IMR-90 (cell line): ENCODE results near the gene PIP5K1A. TPM values are rescaled to one million over a fixed set of nuclear protein-coding genes. Genes with fewer than 3 reads are reported as not detected.

Experiments
- ATAC-seq: fragments of 200-7000 bp; cut with Tn5 transposase; 2 replicates; pipeline ENCODE4 v1.9.1; 2020; ENCODE audit warnings: low read depth, mild to moderate bottlenecking, moderate library complexity
- BruUV-seq: library from RNA; stranded (reverse); fragments of 400-500 nt; replicated peaks from 2 replicates; lab custom pipeline; 2021; lab: Mats Ljungman, UMichigan
- CTCF ChIA-PET: fragments of 300-600 bp; formaldehyde crosslinking; extraction: SDS; loops from one replicate; lab custom pipeline; 2021; ENCODE audit warnings: antibody characterized with exemption; lab: Yijun Ruan, JAX
- POLR2A ChIA-PET: fragments of 300-600 bp; sonication (Branson Sonifier 250); formaldehyde crosslinking; loops from one replicate; lab custom pipeline; 2022; ENCODE audit warnings: antibody characterized with exemption; ENCODE audit not compliant: unreplicated experiment; lab: Charles Lee
- DNase-seq: peaks from one replicate; pipeline ENCODE4 v3.0.0; 2013
- H2AFZ ChIP-seq: replicated peaks from 2 replicates; pipeline ENCODE3; 2013; ENCODE audit warnings: low read length, mild to moderate bottlenecking; ENCODE audit not compliant: poor library complexity
- H2AK5ac ChIP-seq: 2 replicates; pipeline ENCODE4 v1.6.1; 2013; ENCODE audit warnings: low read depth, low read length, inconsistent platforms
- H2AK9ac ChIP-seq: replicated peaks from 2 replicates; pipeline ENCODE3; 2013; ENCODE audit warnings: mild to moderate bottlenecking, low read depth, low read length, moderate library complexity; ENCODE audit not compliant: poor library complexity
- H2BK120ac ChIP-seq: 2 replicates; pipeline ENCODE4 v1.6.1; 2013; ENCODE audit warnings: low read depth, low read length, inconsistent platforms
- H2BK15ac ChIP-seq: 3 replicates; pipeline ENCODE4 v1.6.1; 2013; ENCODE audit warnings: low read depth, low read length, inconsistent platforms
- H2BK20ac ChIP-seq: 2 replicates; pipeline ENCODE4 v1.6.1; 2013; ENCODE audit warnings: low read depth, mild to moderate bottlenecking, inconsistent platforms, low read length, moderate library complexity
- H2BK5ac ChIP-seq: 2 replicates; pipeline ENCODE4 v1.6.1; 2013; ENCODE audit warnings: mild to moderate bottlenecking, low read depth, low read length, inconsistent platforms; ENCODE audit not compliant: poor library complexity, severe bottlenecking
- H3K14ac ChIP-seq: replicated peaks from 2 replicates; pipeline ENCODE4 v1.6.1; 2013; ENCODE audit warnings: low read depth, low read length, inconsistent platforms
- H3K18ac ChIP-seq: 2 replicates; pipeline ENCODE4 v1.6.1; 2013; ENCODE audit warnings: low read depth, low read length, control low read depth
- H3K23ac ChIP-seq: 2 replicates; pipeline ENCODE4 v1.6.1; 2013; ENCODE audit warnings: low read depth, low read length, inconsistent platforms
- H3K27ac ChIP-seq: 2 replicates; pipeline ENCODE4 v1.5.1; 2013; ENCODE audit warnings: mild to moderate bottlenecking, control low read depth, low read length; ENCODE audit not compliant: insufficient read depth
- H3K27me3 ChIP-seq: 2 replicates; pipeline ENCODE4 v1.6.1; 2013; ENCODE audit warnings: low read length; ENCODE audit not compliant: control insufficient read depth, insufficient read depth
- H3K36me3 ChIP-seq: 2 replicates; pipeline ENCODE4 v1.6.1; 2013; ENCODE audit warnings: low read length, mixed read lengths; ENCODE audit not compliant: control insufficient read depth, insufficient read depth
- H3K4ac ChIP-seq: 2 replicates; pipeline ENCODE4 v1.6.1; 2013; ENCODE audit warnings: low read depth, low read length, inconsistent platforms
- H3K4me1 ChIP-seq: 2 replicates; pipeline ENCODE4 v1.6.1; 2013; ENCODE audit warnings: low read length, mixed read lengths; ENCODE audit not compliant: control insufficient read depth, insufficient read depth
- H3K4me2 ChIP-seq: 2 replicates; pipeline ENCODE4 v1.6.1; 2013; ENCODE audit warnings: low read depth, mild to moderate bottlenecking, control low read depth, low read length, moderate library complexity
- H3K4me3 ChIP-seq: 2 replicates; pipeline ENCODE4 v1.5.1; 2013; ENCODE audit warnings: low read depth, mild to moderate bottlenecking, control low read depth, low read length, moderate library complexity; ENCODE audit not compliant: insufficient read depth
- H3K56ac ChIP-seq: 2 replicates; pipeline ENCODE4 v1.6.1; 2013; ENCODE audit warnings: low read length, inconsistent platforms; ENCODE audit not compliant: insufficient read depth; ENCODE audit errors: extremely low read depth
- H3K79me1 ChIP-seq, 2 experiments: 2 replicates each; pipeline ENCODE4 v1.6.1; 2013; ENCODE audit warnings: low read length in 2 of 2, inconsistent platforms in 1 of 2, low read depth in 1 of 2
- H3K9ac ChIP-seq: 2 replicates; pipeline ENCODE4 v1.6.1; 2013; ENCODE audit warnings: low read depth, low read length, control low read depth
- H3K9me1 ChIP-seq: 2 replicates; pipeline ENCODE4 v1.6.1; 2013; ENCODE audit warnings: low read length, inconsistent platforms; ENCODE audit not compliant: insufficient read depth
- H3K9me3 ChIP-seq: 2 replicates; pipeline ENCODE4 v1.6.1; 2013; ENCODE audit warnings: low read length; ENCODE audit not compliant: control insufficient read depth, insufficient read depth
- H4K20me1 ChIP-seq: 2 replicates; pipeline ENCODE4 v1.6.1; 2013; ENCODE audit warnings: low read length, inconsistent platforms; ENCODE audit not compliant: insufficient read depth
- H4K5ac ChIP-seq: 2 replicates; pipeline ENCODE4 v1.6.1; 2013; ENCODE audit warnings: mild to moderate bottlenecking, low read depth, low read length, control low read depth
- H4K8ac ChIP-seq, 2 experiments: 2 replicates each; pipeline ENCODE4 v1.6.1; 2013; ENCODE audit warnings: low read depth in 2 of 2, low read length in 2 of 2, control low read depth in 1 of 2, inconsistent platforms in 1 of 2
- H4K91ac ChIP-seq: 2 replicates; pipeline ENCODE4 v1.6.1; 2013; ENCODE audit warnings: low read depth, low read length, inconsistent platforms; ENCODE audit not compliant: insufficient read depth
- CHD1 ChIP-seq: IDR thresholded peaks from 2 replicates; pipeline ENCODE4 v1.6.1; 2012; ENCODE audit warnings: low read depth, low read length, improper control_type of control experiment
- MAFK ChIP-seq: IDR thresholded peaks from 2 replicates; pipeline ENCODE4 v1.6.1; 2012; ENCODE audit warnings: low read depth, low read length, improper control_type of control experiment
- NFE2L2 ChIP-seq: fragments of 150-350 bp; IDR thresholded peaks from 2 replicates; pipeline ENCODE4 v1.6.1; 2016; ENCODE audit warnings: low read depth, mild to moderate bottlenecking, low read length
- RCOR1 ChIP-seq: IDR thresholded peaks from 2 replicates; pipeline ENCODE4 v1.6.1; 2012; ENCODE audit warnings: mild to moderate bottlenecking, low read length, improper control_type of control experiment; ENCODE audit not compliant: insufficient replicate concordance
- WGBS, 2 experiments: methylation state at CpG; one replicate each; pipeline versions ENCODE4 v1.1.5 to v1.1.7; 2013; ENCODE audit warnings: missing lambda C conversion rate in 2 of 2; ENCODE audit not compliant: insufficient read length in 1 of 2; ENCODE audit errors: extremely low coverage in 2 of 2; 5-methylcytosine and 5-hydroxymethylcytosine counted together
- dilution Hi-C: fragments of 300-500 bp; cut with HindIII; formaldehyde crosslinking; loops from one replicate; pipeline ENCODE4 v1.14.3; 2018; ENCODE audit warnings: low sequenced_read_pairs; ENCODE audit not compliant: unreplicated experiment
- in situ Hi-C: fragments of 300-500 bp; cut with MboI; formaldehyde crosslinking; loops from 3 replicates; pipeline ENCODE4 v1.14.3; 2019; ENCODE audit warnings: low sequenced_read_pairs, inconsistent platforms, mixed read lengths
- intact Hi-C: fragments of 100-400 bp; cut with micrococcal nuclease; formaldehyde crosslinking; loops from 2 replicates; pipeline ENCODE4 v1.10.0; 2022
- polyA plus RNA-seq, 3 experiments: library from polyadenylated mRNA; depleted of rRNA; stranded (reverse); fragments of >200 nt; gene quantifications; 2 replicates each; pipeline ENCODE4 v1.2.3, GENCODE V29; 2012; ENCODE audit warnings: low replicate concordance in 1 of 3
- total RNA-seq: library from RNA; depleted of rRNA; stranded (reverse); fragments of >200 nt; gene quantifications from 2 replicates; pipeline ENCODE4 v1.2.3, GENCODE V29; 2012
- TF ChIP-seq, protein P1 (sequence below): conservative IDR thresholded peaks from 2 replicates; pipeline ENCODE4 v1.5.1; 2012; ENCODE audit warnings: mild to moderate bottlenecking, low read depth, low read length, improper control_type of control experiment
- TF ChIP-seq, protein P2 (sequence below): fragments of 150-350 bp; IDR thresholded peaks from 2 replicates; pipeline ENCODE4 v1.6.1; 2016; ENCODE audit warnings: low read depth, mild to moderate bottlenecking, low read length, moderate library complexity, borderline replicate concordance

Gene PIP5K1A
- total and polyA plus RNA-seq, 2 of the 4 experiments (the other 2 are of a cell fraction): 59.1 to 105 TPM

DNA sequence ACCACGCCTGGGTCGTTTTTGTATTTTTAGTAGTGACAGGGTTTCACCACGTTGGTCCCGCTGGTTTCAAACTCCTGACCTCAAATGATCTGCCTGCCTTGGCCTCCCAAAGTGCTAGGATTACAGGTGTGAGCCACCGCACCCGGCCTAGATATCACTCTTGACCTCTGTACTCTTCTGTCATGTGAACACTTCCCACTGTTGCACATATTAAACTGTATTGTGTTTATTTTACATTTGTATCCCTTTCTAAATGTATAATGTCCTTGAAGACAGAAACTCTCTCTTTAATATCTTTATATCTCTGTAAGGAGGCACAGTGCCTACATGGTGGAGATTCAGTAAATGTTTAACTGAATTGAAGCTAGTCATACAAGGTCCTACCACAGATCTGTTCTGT, 36.9 kb downstream of the PIP5K1A start:
- TF ChIP-seq RCOR1: no peak
- TF ChIP-seq, protein P1, sequence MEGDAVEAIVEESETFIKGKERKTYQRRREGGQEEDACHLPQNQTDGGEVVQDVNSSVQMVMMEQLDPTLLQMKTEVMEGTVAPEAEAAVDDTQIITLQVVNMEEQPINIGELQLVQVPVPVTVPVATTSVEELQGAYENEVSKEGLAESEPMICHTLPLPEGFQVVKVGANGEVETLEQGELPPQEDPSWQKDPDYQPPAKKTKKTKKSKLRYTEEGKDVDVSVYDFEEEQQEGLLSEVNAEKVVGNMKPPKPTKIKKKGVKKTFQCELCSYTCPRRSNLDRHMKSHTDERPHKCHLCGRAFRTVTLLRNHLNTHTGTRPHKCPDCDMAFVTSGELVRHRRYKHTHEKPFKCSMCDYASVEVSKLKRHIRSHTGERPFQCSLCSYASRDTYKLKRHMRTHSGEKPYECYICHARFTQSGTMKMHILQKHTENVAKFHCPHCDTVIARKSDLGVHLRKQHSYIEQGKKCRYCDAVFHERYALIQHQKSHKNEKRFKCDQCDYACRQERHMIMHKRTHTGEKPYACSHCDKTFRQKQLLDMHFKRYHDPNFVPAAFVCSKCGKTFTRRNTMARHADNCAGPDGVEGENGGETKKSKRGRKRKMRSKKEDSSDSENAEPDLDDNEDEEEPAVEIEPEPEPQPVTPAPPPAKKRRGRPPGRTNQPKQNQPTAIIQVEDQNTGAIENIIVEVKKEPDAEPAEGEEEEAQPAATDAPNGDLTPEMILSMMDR: no peak
- no peak for TF ChIP-seq CHD1
- TF ChIP-seq NFE2L2: no peak
- no peak for TF ChIP-seq MAFK
- TF ChIP-seq, protein P2, sequence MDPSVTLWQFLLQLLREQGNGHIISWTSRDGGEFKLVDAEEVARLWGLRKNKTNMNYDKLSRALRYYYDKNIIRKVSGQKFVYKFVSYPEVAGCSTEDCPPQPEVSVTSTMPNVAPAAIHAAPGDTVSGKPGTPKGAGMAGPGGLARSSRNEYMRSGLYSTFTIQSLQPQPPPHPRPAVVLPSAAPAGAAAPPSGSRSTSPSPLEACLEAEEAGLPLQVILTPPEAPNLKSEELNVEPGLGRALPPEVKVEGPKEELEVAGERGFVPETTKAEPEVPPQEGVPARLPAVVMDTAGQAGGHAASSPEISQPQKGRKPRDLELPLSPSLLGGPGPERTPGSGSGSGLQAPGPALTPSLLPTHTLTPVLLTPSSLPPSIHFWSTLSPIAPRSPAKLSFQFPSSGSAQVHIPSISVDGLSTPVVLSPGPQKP: no peak
- no TSS peak for BruUV-seq
- Histone ChIP-seq H3K14ac (no peak overlapping the region), H4K91ac (no peak overlapping the region), H3K4me3 (no peak overlapping the region), H3K4me1 (peaks cover 6% of the 10 kb centered on the region), H2AFZ (no peak overlapping the region), H4K8ac (no peak overlapping the region), H3K9me3 (no peaks in the 10 kb centered on the region), H3K56ac (no peak overlapping the region), H3K27me3 (no peaks in the 10 kb centered on the region), H2BK5ac (no peak overlapping the region), H3K9ac (no peak overlapping the region), H4K5ac (no peak overlapping the region), H3K4me2 (no peak overlapping the region), H2BK15ac (no peak overlapping the region), H3K18ac (no peak overlapping the region), H4K20me1 (peaks cover 25% of the 10 kb centered on the region; the same call in 1 of the 2 replicates), H3K36me3 (peaks cover 65% of the 10 kb centered on the region), H3K23ac (no peak overlapping the region), H2AK5ac (no peak overlapping the region), H2BK120ac (no peak overlapping the region), H2AK9ac (no peak overlapping the region), H3K79me1 (peaks cover 22 to 49% of the 10 kb centered on the region in 2 experiments), H3K4ac (no peak overlapping the region), H2BK20ac (no peak overlapping the region), H3K27ac (no peak overlapping the region), H3K9me1 (peaks cover 6% of the 10 kb centered on the region)
- ChIA-PET CTCF (no interaction called here), POLR2A (no interaction called here)
- dilution Hi-C loops (no loop called here), intact Hi-C loops (no loop called here), in situ Hi-C loops (no loop called here)
- DNase-seq (no peak), ATAC-seq (no peak)
- no CpG with 5 or more reads among the region's 6 CpGs for WGBS, 2 experiments
